HG03060 (cell line): Measurements from ENCODE around the gene ABHD5.

Source experiments
- ATAC-seq: cut with Tn5 transposase; IDR thresholded peaks from one replicate; pipeline ENCODE4 v1.9.1; 2021; ENCODE audit warnings: low read depth, moderate number of reproducible peaks; ENCODE audit not compliant: unreplicated experiment

Gene ABHD5

GRCh38 chr3:43773273-43774094 lies 82.7 kb downstream of the ABHD5 start:
- no peak for ATAC-seq

- ATAC-seq = no peak
Observed at GRCh38 chr3:43774799-43775198, 84.1 kb downstream of the ABHD5 start.

GRCh38 chr3:43776101-43776500 lies 85.4 kb downstream of the ABHD5 start:
- ATAC-seq = no peak

- ATAC-seq = no peak
Observed at GRCh38 chr3:43779850-43780249, 89.1 kb downstream of the ABHD5 start.

GRCh38 chr3:43782541-43782940 lies 91.8 kb downstream of the ABHD5 start:
- no peak for ATAC-seq
